ENCODE data around the gene FDPS.

Gene FDPS

GRCh38 chr1:155319536-155319935 is 10.9 kb downstream of the FDPS start:
- no peak for DNase-seq (ENCODE audit: insufficient read length, low spot score)
- FAIRE-seq, result no peak
- no peak for TF ChIP-seq POLR2A (IDR thresholded peaks at IDR 0.05; ENCODE audit: low read depth, low read length)

GRCh38 chr1:155320252-155320651 is 11.6 kb downstream of the FDPS start:
- DNase-seq (ENCODE audit: insufficient read length, low spot score), result no peak
- no peak for TF ChIP-seq POLR2A (IDR thresholded peaks at IDR 0.05; ENCODE audit: low read depth, low read length)
- no peak for FAIRE-seq

GRCh38 chr1:155320661-155321617 is 12.3 kb downstream of the FDPS start, which contains the start of gene RUSC1:
RUSC1 (plus strand) TSS chr1:155320894; CDS start chr1:155321774, 880 bp downstream.
- TF ChIP-seq POLR2A (IDR thresholded peaks at IDR 0.05; ENCODE audit: low read depth, low read length), result peak; percentile 24; the same call in 1 of the 2 replicates
- DNase-seq (ENCODE audit: insufficient read length, low spot score) (no peak), FAIRE-seq (no peak)

- no peak for FAIRE-seq
- TF ChIP-seq POLR2A (IDR thresholded peaks at IDR 0.05; ENCODE audit: low read depth, low read length), result no peak
- DNase-seq (ENCODE audit: insufficient read length, low spot score), result no peak
These were observed 13.2 kb downstream of the FDPS start for GRCh38 chr1:155321639-155322503.

GRCh38 chr1:155322571-155322952 is 13.9 kb downstream of the FDPS start:
- FAIRE-seq, result no peak
- TF ChIP-seq POLR2A (IDR thresholded peaks at IDR 0.05; ENCODE audit: low read depth, low read length), result no peak
- no peak for DNase-seq (ENCODE audit: insufficient read length, low spot score)

- 0 out of 2 replicates have a peak, but pooled peaks have one; percentile 18 for TF ChIP-seq POLR2A (IDR thresholded peaks at IDR 0.05; ENCODE audit: low read depth, low read length)
- FAIRE-seq (no peak), DNase-seq (ENCODE audit: insufficient read length, low spot score) (peak; percentile 87)
These were observed 14.5 kb downstream of the FDPS start for GRCh38 chr1:155322953-155323728.

GRCh38 chr1:155323729-155324036 is 15.0 kb downstream of the FDPS start:
- FAIRE-seq, result no peak
- DNase-seq (ENCODE audit: insufficient read length, low spot score), result peak; percentile 78
- peak; percentile 54 for TF ChIP-seq POLR2A (IDR thresholded peaks at IDR 0.05; ENCODE audit: low read depth, low read length)

- peak; percentile 91 for TF ChIP-seq POLR2A (IDR thresholded peaks at IDR 0.05; ENCODE audit: low read depth, low read length)
- no peak for FAIRE-seq
- DNase-seq (ENCODE audit: insufficient read length, low spot score), result peak; percentile 94
These were observed 15.5 kb downstream of the FDPS start for GRCh38 chr1:155324037-155324716.

- TF ChIP-seq POLR2A (IDR thresholded peaks at IDR 0.05; ENCODE audit: low read depth, low read length), result 0 out of 2 replicates have a peak, but pooled peaks have one; percentile 18
- FAIRE-seq, result no peak
These were observed 16.3 kb downstream of the FDPS start for GRCh38 chr1:155324717-155325602.

GRCh38 chr1:155325603-155325893 is 16.9 kb downstream of the FDPS start:
- no peak for TF ChIP-seq POLR2A (IDR thresholded peaks at IDR 0.05; ENCODE audit: low read depth, low read length)
- DNase-seq (ENCODE audit: insufficient read length, low spot score) (no peak), FAIRE-seq (no peak)

More at GRCh38 chr1:155324717-155325602, 16.3 kb downstream of the FDPS start:
- peak; percentile 68 for DNase-seq (ENCODE audit: insufficient read length, low spot score)

GRCh38 chr1:155326020-155326526 is 17.4 kb downstream of the FDPS start:
- no peak for TF ChIP-seq POLR2A (IDR thresholded peaks at IDR 0.05; ENCODE audit: low read depth, low read length)
- no peak for FAIRE-seq

GRCh38 chr1:155326631-155327037 is 18.0 kb downstream of the FDPS start:
- no peak for DNase-seq (ENCODE audit: insufficient read length, low spot score)
- no peak for TF ChIP-seq POLR2A (IDR thresholded peaks at IDR 0.05; ENCODE audit: low read depth, low read length)
- no peak for FAIRE-seq

More at GRCh38 chr1:155326020-155326526, 17.4 kb downstream of the FDPS start:
- no peak for DNase-seq (ENCODE audit: insufficient read length, low spot score)
